NB4 (cell line): ENCODE results near the gene ALDH1A2.
"Not testable (repeated sequence)": the region's sequence is repeated elsewhere in the genome, so short reads cannot be mapped to it uniquely, and the experiment has no call there.

Source experiments
- DNase-seq: peaks from one replicate; pipeline ENCODE4 v3.0.0; 2010; ENCODE audit warnings: low read depth
- H3K4me3 ChIP-seq: one replicate; pipeline ENCODE4 v1.5.1; 2011; ENCODE audit warnings: mild to moderate bottlenecking, low read depth, low read length, moderate library complexity
- MYC ChIP-seq: IDR thresholded peaks from 2 replicates; pipeline ENCODE4 v1.6.1; 2011; ENCODE audit warnings: low read depth, low read length
- POLR2A ChIP-seq: IDR thresholded peaks from 2 replicates; pipeline ENCODE4 v1.6.1; 2011; ENCODE audit warnings: mild to moderate bottlenecking; ENCODE audit not compliant: insufficient read length; ENCODE audit errors: extremely low read depth
- TF ChIP-seq, protein P1 (sequence below): IDR thresholded peaks from one replicate; pipeline ENCODE4 v1.5.1; 2012; ENCODE audit warnings: low read depth, low read length
- TF ChIP-seq, protein P2 (sequence below): IDR thresholded peaks from 2 replicates; pipeline ENCODE4 v1.6.1; 2011; ENCODE audit warnings: low read depth, low read length

The ALDH1A2 gene

DNA sequence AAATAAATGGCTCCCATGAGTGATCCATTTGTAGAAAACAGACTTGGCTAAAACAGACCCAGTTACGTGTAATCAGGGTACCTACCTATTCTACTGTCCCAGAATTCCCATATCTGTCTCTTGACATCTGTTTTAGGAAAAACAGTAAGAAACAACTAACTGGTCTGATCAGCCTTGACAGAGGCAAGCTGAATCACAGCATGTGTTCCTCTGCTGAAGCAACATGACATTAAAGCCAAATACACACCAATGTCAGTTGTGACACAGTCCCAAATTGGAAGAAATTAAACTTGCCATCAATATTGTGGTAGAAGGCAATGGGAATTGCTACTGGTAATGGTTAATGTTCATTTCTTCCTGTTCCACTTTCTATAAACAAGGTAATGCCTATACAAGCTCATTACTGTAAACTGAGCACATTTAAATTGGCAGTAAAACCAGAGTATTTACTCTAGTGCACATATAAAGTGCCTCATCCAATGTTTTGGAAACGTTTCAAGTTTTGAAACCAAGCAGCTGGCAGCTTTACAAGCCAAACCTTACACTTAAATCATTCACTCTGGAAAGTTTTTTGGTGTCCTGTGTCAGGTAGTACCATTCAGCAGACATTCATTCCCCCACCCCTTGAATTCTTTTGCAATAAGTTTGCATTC lies 27.0 kb downstream of the ALDH1A2 start:
- no peak overlapping the region for H3K4me3 ChIP-seq
- DNase-seq: no peak
- TF ChIP-seq, protein P1, sequence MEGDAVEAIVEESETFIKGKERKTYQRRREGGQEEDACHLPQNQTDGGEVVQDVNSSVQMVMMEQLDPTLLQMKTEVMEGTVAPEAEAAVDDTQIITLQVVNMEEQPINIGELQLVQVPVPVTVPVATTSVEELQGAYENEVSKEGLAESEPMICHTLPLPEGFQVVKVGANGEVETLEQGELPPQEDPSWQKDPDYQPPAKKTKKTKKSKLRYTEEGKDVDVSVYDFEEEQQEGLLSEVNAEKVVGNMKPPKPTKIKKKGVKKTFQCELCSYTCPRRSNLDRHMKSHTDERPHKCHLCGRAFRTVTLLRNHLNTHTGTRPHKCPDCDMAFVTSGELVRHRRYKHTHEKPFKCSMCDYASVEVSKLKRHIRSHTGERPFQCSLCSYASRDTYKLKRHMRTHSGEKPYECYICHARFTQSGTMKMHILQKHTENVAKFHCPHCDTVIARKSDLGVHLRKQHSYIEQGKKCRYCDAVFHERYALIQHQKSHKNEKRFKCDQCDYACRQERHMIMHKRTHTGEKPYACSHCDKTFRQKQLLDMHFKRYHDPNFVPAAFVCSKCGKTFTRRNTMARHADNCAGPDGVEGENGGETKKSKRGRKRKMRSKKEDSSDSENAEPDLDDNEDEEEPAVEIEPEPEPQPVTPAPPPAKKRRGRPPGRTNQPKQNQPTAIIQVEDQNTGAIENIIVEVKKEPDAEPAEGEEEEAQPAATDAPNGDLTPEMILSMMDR: no peak
- TF ChIP-seq MYC: no peak
- TF ChIP-seq POLR2A: no peak
- TF ChIP-seq, protein P2, sequence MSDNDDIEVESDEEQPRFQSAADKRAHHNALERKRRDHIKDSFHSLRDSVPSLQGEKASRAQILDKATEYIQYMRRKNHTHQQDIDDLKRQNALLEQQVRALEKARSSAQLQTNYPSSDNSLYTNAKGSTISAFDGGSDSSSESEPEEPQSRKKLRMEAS: no peak

DNA sequence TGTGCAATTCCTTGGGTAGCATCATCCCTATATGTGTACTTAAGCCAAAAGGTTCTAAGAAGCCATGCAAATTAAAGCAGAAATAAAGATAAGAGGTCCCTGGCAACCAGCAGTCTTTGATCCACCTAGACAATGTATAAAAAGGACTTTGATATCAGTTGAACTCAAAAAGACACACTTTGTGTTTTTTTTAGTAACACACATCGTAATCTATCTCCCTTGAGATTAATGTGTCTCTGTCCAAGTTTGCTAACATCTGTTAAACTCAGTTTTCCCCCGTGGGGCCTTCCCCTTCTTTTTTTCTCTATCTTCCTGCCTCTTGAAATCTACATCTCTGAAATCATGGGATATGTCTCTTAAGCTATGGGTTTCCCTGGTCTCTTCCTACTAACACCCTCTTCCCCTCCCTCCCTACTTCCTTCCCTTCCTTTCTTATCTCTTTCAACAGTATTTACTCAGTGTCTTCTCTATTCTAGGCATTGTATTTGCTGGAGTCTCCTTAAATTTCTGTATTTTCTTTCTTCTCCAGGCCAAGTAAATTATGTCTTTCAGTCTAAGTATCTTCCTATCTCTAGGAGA lies 27.7 kb downstream of the ALDH1A2 start:
- TF ChIP-seq MYC (no peak), POLR2A (no peak)
- TF ChIP-seq, protein P2: no peak
- TF ChIP-seq, protein P1: no peak
- H3K4me3 ChIP-seq: no peak overlapping the region
- DNase-seq: no peak

DNA sequence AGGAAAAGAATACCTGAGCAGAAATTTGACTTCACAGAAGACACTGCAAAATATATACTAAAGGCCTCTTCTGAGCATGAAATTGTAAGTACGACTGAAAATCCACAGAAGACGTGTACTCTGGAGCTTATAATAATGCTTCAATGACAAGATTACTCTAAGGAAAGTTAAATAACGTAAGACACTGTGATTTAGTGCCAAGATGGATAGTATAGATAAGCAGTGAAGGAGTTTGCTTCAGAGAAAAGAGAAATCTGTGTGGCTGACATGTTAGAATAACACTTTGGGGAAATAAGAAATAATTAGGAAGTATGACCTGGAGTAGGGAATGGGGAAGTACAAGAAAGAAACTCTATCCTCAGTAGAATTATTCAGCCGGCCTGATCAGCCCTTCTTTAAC lies 28.9 kb downstream of the ALDH1A2 start:
- H3K4me3 ChIP-seq: no peak overlapping the region
- DNase-seq: no peak
- TF ChIP-seq, protein P2: no peak
- TF ChIP-seq MYC: no peak

DNA sequence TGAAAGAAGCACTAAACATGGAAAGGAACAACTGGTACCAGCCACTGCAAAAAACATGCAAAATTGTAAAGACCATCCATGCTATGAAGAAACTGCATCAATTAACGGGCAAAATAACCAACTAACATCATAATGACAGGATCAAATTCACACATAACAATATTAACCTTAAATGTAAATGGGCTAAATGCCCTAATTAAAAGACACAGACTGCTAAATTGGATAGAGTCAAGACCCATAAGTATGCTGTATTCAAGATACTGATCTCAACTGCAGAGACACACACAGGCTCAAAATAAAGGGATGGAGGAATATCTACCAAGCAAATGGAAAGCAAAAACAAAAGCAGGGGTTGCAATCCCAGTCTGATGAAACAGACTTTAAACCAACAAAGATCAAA lies 37.1 kb downstream of the ALDH1A2 start:
- DNase-seq, H3K4me3 ChIP-seq: not testable (repeated sequence)

DNA sequence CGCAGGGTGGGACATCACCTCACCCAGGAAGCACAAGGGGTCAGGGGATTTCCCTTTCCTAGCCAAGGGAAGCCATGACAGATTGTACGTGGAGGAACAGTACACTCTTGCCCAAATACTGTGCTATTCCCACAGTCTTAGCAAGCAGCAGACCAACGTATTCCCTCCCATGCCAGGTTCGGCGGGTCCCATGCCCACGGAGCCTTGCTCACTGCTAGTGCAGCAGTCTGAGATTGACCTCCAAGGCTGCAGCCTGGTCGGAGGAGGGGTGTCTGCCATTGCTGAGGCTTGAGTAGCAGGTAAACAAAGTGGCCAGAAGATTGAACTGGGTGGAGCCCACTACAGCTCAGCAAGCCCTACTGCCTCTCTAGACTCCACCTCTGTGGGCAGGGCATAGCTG lies 39.0 kb downstream of the ALDH1A2 start:
- DNase-seq: no peak
- no peak overlapping the region for H3K4me3 ChIP-seq
- TF ChIP-seq, protein P1: no peak
- no peak for TF ChIP-seq POLR2A
- TF ChIP-seq, protein P2: no peak
- no peak for TF ChIP-seq MYC

DNA sequence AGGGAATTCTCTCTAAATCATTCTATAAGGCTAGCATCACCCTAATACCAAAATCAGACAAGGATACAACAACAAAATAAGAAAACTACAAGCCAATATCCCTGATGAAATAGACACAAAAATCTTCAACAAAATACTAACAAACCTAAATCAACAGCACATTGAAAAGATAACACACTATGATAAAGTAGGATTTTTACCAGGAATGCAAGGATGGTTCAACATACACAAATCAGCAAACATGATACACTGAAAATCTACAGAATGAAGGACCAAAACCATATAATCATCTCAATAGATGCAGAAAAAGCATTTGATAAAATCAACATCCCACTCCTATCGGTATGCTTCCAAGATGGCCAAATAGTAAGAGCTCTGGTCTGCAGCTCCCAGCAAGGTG lies 39.5 kb downstream of the ALDH1A2 start:
- no peak overlapping the region for H3K4me3 ChIP-seq
- DNase-seq: no peak
- TF ChIP-seq, protein P1: no peak
- TF ChIP-seq POLR2A: no peak
- no peak for TF ChIP-seq MYC
- TF ChIP-seq, protein P2: no peak
